Effector CD4-positive, alpha-beta T cell (primary cell): ENCODE results near the gene NBEA.
"Not testable (repeated sequence)": the region's sequence is repeated elsewhere in the genome, so short reads cannot be mapped to it uniquely, and the experiment has no call there.

ENCODE experiments used
- DNase-seq: peaks from one replicate; pipeline ENCODE4 v3.0.0-alpha.2; 2020

Gene NBEA

GRCh38 chr13:34964558-34964957, 22.5 kb downstream of the NBEA start:
- DNase-seq: no peak

- no peak for DNase-seq
Measured at GRCh38 chr13:34967851-34968562, 25.9 kb downstream of the NBEA start.

GRCh38 chr13:34969539-34969938, 27.5 kb downstream of the NBEA start:
- DNase-seq: not testable (repeated sequence)

- DNase-seq: no peak
Measured at GRCh38 chr13:34970961-34971360, 28.9 kb downstream of the NBEA start.

GRCh38 chr13:34971473-34971872, 29.4 kb downstream of the NBEA start:
- DNase-seq: no peak

- DNase-seq: not testable (repeated sequence)
Measured at GRCh38 chr13:34985199-34985598, 43.1 kb downstream of the NBEA start.

GRCh38 chr13:34988330-34988791, 46.3 kb downstream of the NBEA start:
- no peak for DNase-seq

GRCh38 chr13:34990399-34991214, 48.5 kb downstream of the NBEA start:
- no peak for DNase-seq

GRCh38 chr13:34993470-34993869, 51.4 kb downstream of the NBEA start:
- DNase-seq: no peak

GRCh38 chr13:35003734-35004133, 61.7 kb downstream of the NBEA start:
- DNase-seq: not testable (repeated sequence)

- DNase-seq: no peak
Measured at GRCh38 chr13:35005051-35005450, 63.0 kb downstream of the NBEA start.

GRCh38 chr13:35014606-35015213, 72.6 kb downstream of the NBEA start:
- DNase-seq: no peak

- DNase-seq: no peak
Measured at GRCh38 chr13:35016362-35017112, 74.5 kb downstream of the NBEA start.

- DNase-seq: no peak
Measured at GRCh38 chr13:35025314-35025713, 83.2 kb downstream of the NBEA start.

GRCh38 chr13:35028338-35028867, 86.3 kb downstream of the NBEA start:
- no peak for DNase-seq

GRCh38 chr13:35039012-35039411, 96.9 kb downstream of the NBEA start:
- no peak for DNase-seq

GRCh38 chr13:35046587-35046986, 104.5 kb downstream of the NBEA start:
- DNase-seq: no peak

- DNase-seq: no peak
Measured at GRCh38 chr13:35055705-35056104, 113.6 kb downstream of the NBEA start.

- no peak for DNase-seq
Measured at GRCh38 chr13:35057858-35058257, 115.8 kb downstream of the NBEA start.

- not testable (repeated sequence) for DNase-seq
Measured at GRCh38 chr13:35058585-35058984, 116.5 kb downstream of the NBEA start.

GRCh38 chr13:35086667-35087066, 144.6 kb downstream of the NBEA start:
- no peak for DNase-seq

- DNase-seq: no peak
Measured at GRCh38 chr13:35092251-35092650, 150.2 kb downstream of the NBEA start.

GRCh38 chr13:35092751-35093150, 150.7 kb downstream of the NBEA start:
- DNase-seq: no peak
